Hepatocyte (in vitro differentiated cells): ENCODE data around the gene SHBG.

Source experiments
- EZH2 ChIP-seq: fragments of 200-600 bp; sonication (generic); IDR thresholded peaks from 2 replicates; pipeline ENCODE4 v1.6.1; 2016; ENCODE audit warnings: antibody characterized with exemption, mild to moderate bottlenecking, borderline replicate concordance
- EZH2phosphoT487 ChIP-seq: fragments of 200-600 bp; sonication (generic); IDR thresholded peaks from one replicate; pipeline ENCODE4 v1.6.1; 2018; ENCODE audit warnings: antibody characterized with exemption, mild to moderate bottlenecking, low read depth, moderate library complexity; ENCODE audit not compliant: unreplicated experiment, severe bottlenecking
- TF ChIP-seq, protein P1 (sequence below): fragments of 200-600 bp; sonication (generic); IDR thresholded peaks from 2 replicates; pipeline ENCODE4 v1.5.1; 2016; ENCODE audit warnings: antibody characterized with exemption, mild to moderate bottlenecking; ENCODE audit not compliant: poor library complexity

DNA sequence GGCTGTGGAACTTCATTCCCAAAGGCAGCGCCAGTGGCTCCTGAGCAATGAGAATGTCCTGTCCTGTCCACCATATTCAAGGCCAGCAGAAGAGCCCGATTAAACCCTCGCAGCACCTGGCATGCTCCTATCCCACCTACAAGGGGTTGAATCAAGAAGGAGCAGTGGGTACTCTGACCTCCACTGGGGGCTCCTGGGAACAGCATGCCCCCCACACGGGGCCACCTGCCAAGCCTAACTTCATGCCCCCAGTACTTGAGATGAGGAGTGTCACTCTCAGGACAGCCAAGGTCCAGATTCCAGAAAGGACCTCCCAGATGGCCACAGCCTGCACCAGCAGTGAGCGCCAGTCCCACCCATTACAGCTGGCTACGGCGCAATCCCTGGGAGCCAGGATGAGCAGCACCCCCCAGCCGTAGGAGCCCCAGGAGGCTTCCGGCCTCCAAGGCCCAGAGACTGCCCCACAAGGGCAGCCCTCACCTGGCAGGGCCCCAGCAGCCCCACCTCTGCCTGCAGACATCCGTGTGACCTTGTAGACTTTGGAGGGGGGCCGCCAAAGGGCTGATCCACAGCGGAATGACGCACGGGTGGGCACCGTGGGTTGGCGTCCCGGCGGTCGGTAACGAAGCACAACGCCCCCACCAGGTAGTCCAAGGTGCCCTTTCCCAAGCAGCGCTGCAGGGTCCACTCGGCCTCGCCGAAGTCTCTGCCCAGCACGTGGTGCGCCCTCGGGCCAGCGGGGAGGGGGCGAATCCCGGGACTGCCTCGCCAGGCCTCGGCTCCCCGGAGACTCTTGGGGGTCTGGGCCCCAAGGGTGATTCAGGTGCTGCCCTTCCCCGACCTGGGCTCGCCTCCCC lies 47.3 kb upstream of the SHBG start:
- TF ChIP-seq, protein P1, sequence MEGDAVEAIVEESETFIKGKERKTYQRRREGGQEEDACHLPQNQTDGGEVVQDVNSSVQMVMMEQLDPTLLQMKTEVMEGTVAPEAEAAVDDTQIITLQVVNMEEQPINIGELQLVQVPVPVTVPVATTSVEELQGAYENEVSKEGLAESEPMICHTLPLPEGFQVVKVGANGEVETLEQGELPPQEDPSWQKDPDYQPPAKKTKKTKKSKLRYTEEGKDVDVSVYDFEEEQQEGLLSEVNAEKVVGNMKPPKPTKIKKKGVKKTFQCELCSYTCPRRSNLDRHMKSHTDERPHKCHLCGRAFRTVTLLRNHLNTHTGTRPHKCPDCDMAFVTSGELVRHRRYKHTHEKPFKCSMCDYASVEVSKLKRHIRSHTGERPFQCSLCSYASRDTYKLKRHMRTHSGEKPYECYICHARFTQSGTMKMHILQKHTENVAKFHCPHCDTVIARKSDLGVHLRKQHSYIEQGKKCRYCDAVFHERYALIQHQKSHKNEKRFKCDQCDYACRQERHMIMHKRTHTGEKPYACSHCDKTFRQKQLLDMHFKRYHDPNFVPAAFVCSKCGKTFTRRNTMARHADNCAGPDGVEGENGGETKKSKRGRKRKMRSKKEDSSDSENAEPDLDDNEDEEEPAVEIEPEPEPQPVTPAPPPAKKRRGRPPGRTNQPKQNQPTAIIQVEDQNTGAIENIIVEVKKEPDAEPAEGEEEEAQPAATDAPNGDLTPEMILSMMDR, result no peak
- no peak for TF ChIP-seq EZH2phosphoT487
- TF ChIP-seq EZH2, result no peak
